GM18517 (cell line): ENCODE results near the gene SETBP1.

ENCODE experiments used
- ATAC-seq: cut with Tn5 transposase; IDR thresholded peaks from one replicate; pipeline ENCODE4 v1.9.1; 2021; ENCODE audit warnings: mild to moderate bottlenecking, moderate library complexity; ENCODE audit not compliant: unreplicated experiment

Gene SETBP1

GRCh38 chr18:45007531-45007930 is 326.8 kb downstream of the SETBP1 start:
- no peak for ATAC-seq

- ATAC-seq, result no peak
Measured at GRCh38 chr18:45008694-45009413, 328.2 kb downstream of the SETBP1 start.

GRCh38 chr18:45009756-45010155 is 329.1 kb downstream of the SETBP1 start:
- no peak for ATAC-seq

- no peak for ATAC-seq
Measured at GRCh38 chr18:45012286-45012685, 331.6 kb downstream of the SETBP1 start.

- ATAC-seq, result no peak
Measured at GRCh38 chr18:45014047-45014501, 333.4 kb downstream of the SETBP1 start.

- no peak for ATAC-seq
Measured at GRCh38 chr18:45015788-45016128, 335.1 kb downstream of the SETBP1 start.

GRCh38 chr18:45019469-45019868 is 338.8 kb downstream of the SETBP1 start:
- no peak for ATAC-seq

- no peak for ATAC-seq
Measured at GRCh38 chr18:45023519-45023918, 342.8 kb downstream of the SETBP1 start.

- no peak for ATAC-seq
Measured at GRCh38 chr18:45024357-45025088, 343.8 kb downstream of the SETBP1 start.

- ATAC-seq, result no peak
Measured at GRCh38 chr18:45025089-45025450, 344.4 kb downstream of the SETBP1 start.

- no peak for ATAC-seq
Measured at GRCh38 chr18:45026162-45026561, 345.5 kb downstream of the SETBP1 start.

GRCh38 chr18:45034179-45034578 is 353.5 kb downstream of the SETBP1 start:
- no peak for ATAC-seq

- no peak for ATAC-seq
Measured at GRCh38 chr18:45037618-45038017, 356.9 kb downstream of the SETBP1 start.

- no peak for ATAC-seq
Measured at GRCh38 chr18:45039376-45039775, 358.7 kb downstream of the SETBP1 start.

GRCh38 chr18:45040879-45041278 is 360.2 kb downstream of the SETBP1 start:
- ATAC-seq, result no peak

- no peak for ATAC-seq
Measured at GRCh38 chr18:45044787-45045186, 364.1 kb downstream of the SETBP1 start.

- no peak for ATAC-seq
Measured at GRCh38 chr18:45046228-45046627, 365.5 kb downstream of the SETBP1 start.

- ATAC-seq, result no peak
Measured at GRCh38 chr18:45046961-45047360, 366.3 kb downstream of the SETBP1 start.

GRCh38 chr18:45049578-45050319 is 369.1 kb downstream of the SETBP1 start:
- ATAC-seq, result no peak

GRCh38 chr18:45050712-45051601 is 370.3 kb downstream of the SETBP1 start:
- no peak for ATAC-seq

GRCh38 chr18:45054636-45055035 is 373.9 kb downstream of the SETBP1 start:
- ATAC-seq, result no peak
